ENCODE measurements around the gene MYT1. TPM values are rescaled to one million over a fixed set of nuclear protein-coding genes. Genes with fewer than 3 reads are reported as not detected.

The MYT1 gene
- total RNA-seq, 1 experiment from 2014 or later: not detected

- no peaks in the 10 kb centered on the region for H3K79me2 ChIP-seq (ENCODE audit: low read depth)
- no peaks in the 10 kb centered on the region for H3K9me2 ChIP-seq (ENCODE audit: insufficient read depth)
- H3K27ac ChIP-seq: no peak overlapping the region
- intact Hi-C loops (cut with micrococcal nuclease; ENCODE audit: unreplicated experiment): no loop called here
- no peak overlapping the region for H2AFZ ChIP-seq
- H3F3A ChIP-seq (ENCODE audit: insufficient read depth, low read depth): no peaks in the 10 kb centered on the region
- no peaks in the 10 kb centered on the region for H3K9me3 ChIP-seq (ENCODE audit: insufficient read depth, low read depth)
- H3K4me2 ChIP-seq: no peak overlapping the region
- no peak for DNase-seq
- no peaks in the 10 kb centered on the region for H4K20me1 ChIP-seq (ENCODE audit: insufficient read depth)
- H3K4me1 ChIP-seq (replicated peaks; ENCODE audit: insufficient read depth): no peaks in the 10 kb centered on the region
- no peak overlapping the region for H3K4me3 ChIP-seq
- no TSS peak for BruUV-seq (replicated peaks)
- CTCF ChIA-PET: no interaction called here
- no peaks in the 10 kb centered on the region for H3K36me3 ChIP-seq (ENCODE audit: low read depth)
- peaks cover 99% of the 10 kb centered on the region for H3K27me3 ChIP-seq (ENCODE audit: insufficient read depth, low read depth)
- TF ChIP-seq CTCF (conservative IDR thresholded peaks at IDR 0.05) (no peak), EZH2 (IDR thresholded peaks at IDR 0.05; ENCODE audit: low read depth) (no peak)
- POLR2A ChIA-PET (ENCODE audit: unreplicated experiment): no interaction called here
Measured at GRCh38 chr20:64182146-64182865, 18.1 kb downstream of the MYT1 start.

- Histone ChIP-seq H3K9me2 (ENCODE audit: insufficient read depth) (no peaks in the 10 kb centered on the region), H3K27me3 (ENCODE audit: insufficient read depth, low read depth) (peaks cover 99% of the 10 kb centered on the region), H3K4me3 (no peak overlapping the region), H3K36me3 (ENCODE audit: low read depth) (no peaks in the 10 kb centered on the region), H3K4me2 (no peak overlapping the region), H2AFZ (no peak overlapping the region), H4K20me1 (ENCODE audit: insufficient read depth) (no peaks in the 10 kb centered on the region), H3K79me2 (ENCODE audit: low read depth) (no peaks in the 10 kb centered on the region), H3F3A (ENCODE audit: insufficient read depth, low read depth) (no peaks in the 10 kb centered on the region), H3K4me1 (replicated peaks; ENCODE audit: insufficient read depth) (no peaks in the 10 kb centered on the region), H3K27ac (no peak overlapping the region), H3K9me3 (ENCODE audit: insufficient read depth, low read depth) (no peaks in the 10 kb centered on the region)
- intact Hi-C loops (cut with micrococcal nuclease; ENCODE audit: unreplicated experiment): no loop called here
- DNase-seq: no peak
- TF ChIP-seq EZH2 (IDR thresholded peaks at IDR 0.05; ENCODE audit: low read depth) (no peak), CTCF (conservative IDR thresholded peaks at IDR 0.05) (no peak)
- BruUV-seq (replicated peaks): no TSS peak
- CTCF ChIA-PET: no interaction called here
- POLR2A ChIA-PET (ENCODE audit: unreplicated experiment): no interaction called here
Measured at GRCh38 chr20:64183313-64183712, 19.1 kb downstream of the MYT1 start.

GRCh38 chr20:64184795-64185194 is 20.5 kb downstream of the MYT1 start:
- Histone ChIP-seq H3K27ac (no peak overlapping the region), H3F3A (ENCODE audit: insufficient read depth, low read depth) (no peaks in the 10 kb centered on the region), H3K36me3 (ENCODE audit: low read depth) (no peaks in the 10 kb centered on the region), H3K9me3 (ENCODE audit: insufficient read depth, low read depth) (no peaks in the 10 kb centered on the region), H2AFZ (no peak overlapping the region), H3K4me1 (replicated peaks; ENCODE audit: insufficient read depth) (no peaks in the 10 kb centered on the region), H3K27me3 (ENCODE audit: insufficient read depth, low read depth) (peaks cover 100% of the 10 kb centered on the region), H3K79me2 (ENCODE audit: low read depth) (no peaks in the 10 kb centered on the region), H3K9me2 (ENCODE audit: insufficient read depth) (no peaks in the 10 kb centered on the region), H3K4me3 (no peak overlapping the region), H3K4me2 (no peak overlapping the region), H4K20me1 (ENCODE audit: insufficient read depth) (no peaks in the 10 kb centered on the region)
- TF ChIP-seq CTCF (conservative IDR thresholded peaks at IDR 0.05): no peak
- TF ChIP-seq EZH2 (IDR thresholded peaks at IDR 0.05; ENCODE audit: low read depth): no peak
- intact Hi-C loops (cut with micrococcal nuclease; ENCODE audit: unreplicated experiment): no loop called here
- ChIA-PET POLR2A (ENCODE audit: unreplicated experiment) (no interaction called here), CTCF (no interaction called here)
- no peak for DNase-seq
- BruUV-seq (replicated peaks): no TSS peak

All from PC-9 (cell line).